WTC11 (cell line): ENCODE measurements around the gene CDH13. TPM values are rescaled to one million over a fixed set of nuclear protein-coding genes. Genes with fewer than 3 reads are reported as not detected.

Source experiments
- ATAC-seq: fragments of 200-7000 bp; cut with Tn5 transposase; 2 replicates; pipeline ENCODE4 v1.10.0; 2021; ENCODE audit warnings: mild to moderate bottlenecking, moderate library complexity
- CTCF ChIA-PET: fragments of 300-600 bp; sonication (Branson Sonifier 250); formaldehyde crosslinking; loops from one replicate; lab custom pipeline; 2021; ENCODE audit warnings: antibody characterized with exemption; lab: Charles Lee
- POLR2A ChIA-PET: fragments of 350-600 bp; sonication (Branson Sonifier 250); formaldehyde crosslinking; loops from one replicate; lab custom pipeline; 2021; ENCODE audit warnings: antibody characterized with exemption; lab: Charles Lee
- DNase-seq: peaks from one replicate; pipeline ENCODE4 v3.0.0; 2021; ENCODE audit warnings: low spot score
- H3K27ac Mint-ChIP-seq: 2 replicates; pipeline ENCODE4 v1.8.0; 2021; ENCODE audit warnings: mixed read lengths
- H3K27me3 Mint-ChIP-seq: 2 replicates; pipeline ENCODE4 v1.8.0; 2021; ENCODE audit warnings: low read depth, mild to moderate bottlenecking, moderate library complexity, mixed read lengths
- H3K36me3 Mint-ChIP-seq: 2 replicates; pipeline ENCODE4 v1.8.0; 2021; ENCODE audit warnings: mixed read lengths
- H3K4me1 Mint-ChIP-seq: 2 replicates; pipeline ENCODE4 v1.8.0; 2022; ENCODE audit warnings: mixed read lengths
- H3K4me3 Mint-ChIP-seq: 2 replicates; pipeline ENCODE4 v1.8.0; 2021; ENCODE audit warnings: mild to moderate bottlenecking, moderate library complexity, mixed read lengths
- H3K9me3 Mint-ChIP-seq: 2 replicates; pipeline ENCODE4 v1.8.0; 2021; ENCODE audit warnings: mixed read lengths
- CREM ChIP-seq: sonication (generic); formaldehyde crosslinking; IDR thresholded peaks from 2 replicates; pipeline ENCODE4 v1.8.1; 2022; ENCODE audit warnings: mild to moderate bottlenecking, missing genetic modification reagents, moderate library complexity
- E2F1 ChIP-seq: sonication (generic); formaldehyde crosslinking; IDR thresholded peaks from 2 replicates; pipeline ENCODE4 v1.8.0; 2022; ENCODE audit warnings: mild to moderate bottlenecking, missing genetic modification reagents
- EMX1 ChIP-seq: fragments of 250-450 bp; sonication (Bioruptor Pico); IDR thresholded peaks from 2 replicates; pipeline ENCODE4 v1.8.0; 2021; ENCODE audit warnings: mild to moderate bottlenecking
- ESRRA ChIP-seq: sonication (generic); formaldehyde crosslinking; IDR thresholded peaks from 2 replicates; pipeline ENCODE4 v1.8.1; 2022; ENCODE audit warnings: mild to moderate bottlenecking, missing genetic modification reagents, borderline replicate concordance
- HMGA2 ChIP-seq: fragments of 250-450 bp; sonication (Bioruptor Pico); IDR thresholded peaks from 2 replicates; pipeline ENCODE4 v1.4.0; 2021; ENCODE audit warnings: mild to moderate bottlenecking, moderate library complexity
- IRF2 ChIP-seq: sonication (generic); formaldehyde crosslinking; IDR thresholded peaks from 2 replicates; pipeline ENCODE4 v1.8.0; 2022; ENCODE audit warnings: low read depth, missing genetic modification reagents, borderline replicate concordance
- NFE2L1 ChIP-seq: sonication (generic); formaldehyde crosslinking; IDR thresholded peaks from 2 replicates; pipeline ENCODE4 v1.8.1; 2023; ENCODE audit warnings: missing genetic modification reagents
- OVOL2 ChIP-seq: fragments of 250-450 bp; sonication (Bioruptor Pico); IDR thresholded peaks from 2 replicates; pipeline ENCODE4 v1.9.0; 2021; ENCODE audit warnings: mild to moderate bottlenecking, borderline replicate concordance
- RORB ChIP-seq: fragments of 250-450 bp; sonication (Bioruptor Pico); IDR thresholded peaks from 2 replicates; pipeline ENCODE4 v1.9.0; 2021; ENCODE audit warnings: mild to moderate bottlenecking
- TEAD4 ChIP-seq: sonication (generic); formaldehyde crosslinking; IDR thresholded peaks from 2 replicates; pipeline ENCODE4 v1.8.0; 2022; ENCODE audit warnings: mild to moderate bottlenecking, missing genetic modification reagents
- ZNF138 ChIP-seq: sonication (generic); formaldehyde crosslinking; conservative IDR thresholded peaks from 2 replicates; pipeline ENCODE4 v1.8.1; 2022; ENCODE audit warnings: mild to moderate bottlenecking, moderate library complexity, missing genetic modification reagents
- ZNF281 ChIP-seq: sonication (generic); formaldehyde crosslinking; IDR thresholded peaks from 2 replicates; pipeline ENCODE4 v1.8.0; 2023; ENCODE audit warnings: mild to moderate bottlenecking, missing genetic modification reagents
- ZNF423 ChIP-seq: fragments of 250-450 bp; sonication (Bioruptor Pico); IDR thresholded peaks from 2 replicates; pipeline ENCODE4 v2.1.2; 2022; ENCODE audit warnings: mild to moderate bottlenecking, moderate library complexity
- total RNA-seq: library from RNA; stranded (reverse); gene quantifications from 3 replicates; pipeline ENCODE4 v1.2.3, GENCODE V29; 2021
- TF ChIP-seq, protein P1 (sequence below): sonication (generic); formaldehyde crosslinking; IDR thresholded peaks from 2 replicates; pipeline ENCODE4 v1.8.1; 2023; ENCODE audit warnings: mild to moderate bottlenecking, moderate library complexity, missing genetic modification reagents
- TF ChIP-seq, protein P2 (sequence below): fragments of 200-600 bp; IDR thresholded peaks from 2 replicates; pipeline ENCODE4 v1.8.0; 2022; ENCODE audit warnings: antibody characterized with exemption
- TF ChIP-seq, protein P3 (sequence below): sonication (generic); formaldehyde crosslinking; IDR thresholded peaks from 2 replicates; pipeline ENCODE4 v1.8.1; 2022; ENCODE audit warnings: low read depth, mild to moderate bottlenecking, moderate library complexity, missing genetic modification reagents, borderline replicate concordance
- TF ChIP-seq, protein P4 (sequence below): sonication (generic); formaldehyde crosslinking; IDR thresholded peaks from 2 replicates; pipeline ENCODE4 v1.8.0; 2022; ENCODE audit warnings: mild to moderate bottlenecking, missing genetic modification reagents
- TF ChIP-seq, protein P5 (sequence below): sonication (generic); formaldehyde crosslinking; IDR thresholded peaks from 2 replicates; pipeline ENCODE4 v1.8.0; 2023; ENCODE audit warnings: missing genetic modification reagents, mild to moderate bottlenecking, borderline replicate concordance
- TF ChIP-seq, protein P6 (sequence below): sonication (generic); formaldehyde crosslinking; IDR thresholded peaks from 2 replicates; pipeline ENCODE4 v1.8.0; 2023; ENCODE audit warnings: missing genetic modification reagents

The CDH13 gene
- total RNA-seq, 1 experiment from 2014 or later, result 0.81 TPM

DNA sequence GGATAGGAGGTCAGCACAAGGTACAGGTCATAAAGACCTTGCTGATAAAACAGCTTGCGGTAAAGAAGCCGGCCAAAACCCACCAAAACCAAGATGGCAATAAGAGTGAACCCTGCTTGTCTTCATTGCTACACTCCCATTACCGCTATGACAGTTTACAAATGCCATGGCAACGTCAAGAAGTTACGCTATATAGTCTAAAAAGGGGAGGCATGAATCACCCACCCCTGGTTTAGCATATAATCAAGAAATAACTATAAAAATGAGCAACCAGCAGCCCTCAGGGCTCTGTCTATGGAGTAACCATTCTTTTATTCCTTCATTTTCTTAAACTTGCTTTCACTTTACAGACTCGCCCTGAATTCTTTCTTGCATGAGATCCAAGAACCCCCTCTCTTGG is 1180.0 kb downstream of the CDH13 start:
- TF ChIP-seq OVOL2 (CRISPR knock-in tag), result no peak
- TF ChIP-seq, protein P1, sequence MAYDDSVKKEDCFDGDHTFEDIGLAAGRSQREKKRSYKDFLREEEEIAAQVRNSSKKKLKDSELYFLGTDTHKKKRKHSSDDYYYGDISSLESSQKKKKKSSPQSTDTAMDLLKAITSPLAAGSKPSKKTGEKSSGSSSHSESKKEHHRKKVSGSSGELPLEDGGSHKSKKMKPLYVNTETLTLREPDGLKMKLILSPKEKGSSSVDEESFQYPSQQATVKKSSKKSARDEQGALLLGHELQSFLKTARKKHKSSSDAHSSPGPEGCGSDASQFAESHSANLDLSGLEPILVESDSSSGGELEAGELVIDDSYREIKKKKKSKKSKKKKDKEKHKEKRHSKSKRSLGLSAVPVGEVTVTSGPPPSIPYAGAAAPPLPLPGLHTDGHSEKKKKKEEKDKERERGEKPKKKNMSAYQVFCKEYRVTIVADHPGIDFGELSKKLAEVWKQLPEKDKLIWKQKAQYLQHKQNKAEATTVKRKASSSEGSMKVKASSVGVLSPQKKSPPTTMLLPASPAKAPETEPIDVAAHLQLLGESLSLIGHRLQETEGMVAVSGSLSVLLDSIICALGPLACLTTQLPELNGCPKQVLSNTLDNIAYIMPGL, result no peak
- TF ChIP-seq, protein P2, sequence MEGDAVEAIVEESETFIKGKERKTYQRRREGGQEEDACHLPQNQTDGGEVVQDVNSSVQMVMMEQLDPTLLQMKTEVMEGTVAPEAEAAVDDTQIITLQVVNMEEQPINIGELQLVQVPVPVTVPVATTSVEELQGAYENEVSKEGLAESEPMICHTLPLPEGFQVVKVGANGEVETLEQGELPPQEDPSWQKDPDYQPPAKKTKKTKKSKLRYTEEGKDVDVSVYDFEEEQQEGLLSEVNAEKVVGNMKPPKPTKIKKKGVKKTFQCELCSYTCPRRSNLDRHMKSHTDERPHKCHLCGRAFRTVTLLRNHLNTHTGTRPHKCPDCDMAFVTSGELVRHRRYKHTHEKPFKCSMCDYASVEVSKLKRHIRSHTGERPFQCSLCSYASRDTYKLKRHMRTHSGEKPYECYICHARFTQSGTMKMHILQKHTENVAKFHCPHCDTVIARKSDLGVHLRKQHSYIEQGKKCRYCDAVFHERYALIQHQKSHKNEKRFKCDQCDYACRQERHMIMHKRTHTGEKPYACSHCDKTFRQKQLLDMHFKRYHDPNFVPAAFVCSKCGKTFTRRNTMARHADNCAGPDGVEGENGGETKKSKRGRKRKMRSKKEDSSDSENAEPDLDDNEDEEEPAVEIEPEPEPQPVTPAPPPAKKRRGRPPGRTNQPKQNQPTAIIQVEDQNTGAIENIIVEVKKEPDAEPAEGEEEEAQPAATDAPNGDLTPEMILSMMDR, result no peak
- no peak for TF ChIP-seq RORB (CRISPR knock-in tag)
- TF ChIP-seq ZNF138 (CRISPR knock-in tag), result no peak
- TF ChIP-seq HMGA2 (CRISPR knock-in tag), result no peak
- no peak for TF ChIP-seq CREM (CRISPR knock-in tag)
- no peak for TF ChIP-seq E2F1
- no peak for TF ChIP-seq ESRRA (CRISPR knock-in tag)
- TF ChIP-seq, protein P3, sequence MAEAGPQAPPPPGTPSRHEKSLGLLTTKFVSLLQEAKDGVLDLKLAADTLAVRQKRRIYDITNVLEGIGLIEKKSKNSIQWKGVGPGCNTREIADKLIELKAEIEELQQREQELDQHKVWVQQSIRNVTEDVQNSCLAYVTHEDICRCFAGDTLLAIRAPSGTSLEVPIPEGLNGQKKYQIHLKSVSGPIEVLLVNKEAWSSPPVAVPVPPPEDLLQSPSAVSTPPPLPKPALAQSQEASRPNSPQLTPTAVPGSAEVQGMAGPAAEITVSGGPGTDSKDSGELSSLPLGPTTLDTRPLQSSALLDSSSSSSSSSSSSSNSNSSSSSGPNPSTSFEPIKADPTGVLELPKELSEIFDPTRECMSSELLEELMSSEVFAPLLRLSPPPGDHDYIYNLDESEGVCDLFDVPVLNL (CRISPR knock-in tag), result no peak
- TF ChIP-seq, protein P4, sequence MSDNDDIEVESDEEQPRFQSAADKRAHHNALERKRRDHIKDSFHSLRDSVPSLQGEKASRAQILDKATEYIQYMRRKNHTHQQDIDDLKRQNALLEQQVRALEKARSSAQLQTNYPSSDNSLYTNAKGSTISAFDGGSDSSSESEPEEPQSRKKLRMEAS, result no peak
- no peak for TF ChIP-seq EMX1 (CRISPR knock-in tag)
- TF ChIP-seq ZNF423 (CRISPR knock-in tag), result no peak
- no peak for TF ChIP-seq IRF2 (CRISPR knock-in tag)
- TF ChIP-seq, protein P5, sequence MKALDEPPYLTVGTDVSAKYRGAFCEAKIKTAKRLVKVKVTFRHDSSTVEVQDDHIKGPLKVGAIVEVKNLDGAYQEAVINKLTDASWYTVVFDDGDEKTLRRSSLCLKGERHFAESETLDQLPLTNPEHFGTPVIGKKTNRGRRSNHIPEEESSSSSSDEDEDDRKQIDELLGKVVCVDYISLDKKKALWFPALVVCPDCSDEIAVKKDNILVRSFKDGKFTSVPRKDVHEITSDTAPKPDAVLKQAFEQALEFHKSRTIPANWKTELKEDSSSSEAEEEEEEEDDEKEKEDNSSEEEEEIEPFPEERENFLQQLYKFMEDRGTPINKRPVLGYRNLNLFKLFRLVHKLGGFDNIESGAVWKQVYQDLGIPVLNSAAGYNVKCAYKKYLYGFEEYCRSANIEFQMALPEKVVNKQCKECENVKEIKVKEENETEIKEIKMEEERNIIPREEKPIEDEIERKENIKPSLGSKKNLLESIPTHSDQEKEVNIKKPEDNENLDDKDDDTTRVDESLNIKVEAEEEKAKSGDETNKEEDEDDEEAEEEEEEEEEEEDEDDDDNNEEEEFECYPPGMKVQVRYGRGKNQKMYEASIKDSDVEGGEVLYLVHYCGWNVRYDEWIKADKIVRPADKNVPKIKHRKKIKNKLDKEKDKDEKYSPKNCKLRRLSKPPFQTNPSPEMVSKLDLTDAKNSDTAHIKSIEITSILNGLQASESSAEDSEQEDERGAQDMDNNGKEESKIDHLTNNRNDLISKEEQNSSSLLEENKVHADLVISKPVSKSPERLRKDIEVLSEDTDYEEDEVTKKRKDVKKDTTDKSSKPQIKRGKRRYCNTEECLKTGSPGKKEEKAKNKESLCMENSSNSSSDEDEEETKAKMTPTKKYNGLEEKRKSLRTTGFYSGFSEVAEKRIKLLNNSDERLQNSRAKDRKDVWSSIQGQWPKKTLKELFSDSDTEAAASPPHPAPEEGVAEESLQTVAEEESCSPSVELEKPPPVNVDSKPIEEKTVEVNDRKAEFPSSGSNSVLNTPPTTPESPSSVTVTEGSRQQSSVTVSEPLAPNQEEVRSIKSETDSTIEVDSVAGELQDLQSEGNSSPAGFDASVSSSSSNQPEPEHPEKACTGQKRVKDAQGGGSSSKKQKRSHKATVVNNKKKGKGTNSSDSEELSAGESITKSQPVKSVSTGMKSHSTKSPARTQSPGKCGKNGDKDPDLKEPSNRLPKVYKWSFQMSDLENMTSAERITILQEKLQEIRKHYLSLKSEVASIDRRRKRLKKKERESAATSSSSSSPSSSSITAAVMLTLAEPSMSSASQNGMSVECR, result no peak
- TF ChIP-seq NFE2L1 (CRISPR knock-in tag), result no peak
- no peak for TF ChIP-seq ZNF281 (CRISPR knock-in tag)
- TF ChIP-seq, protein P6, sequence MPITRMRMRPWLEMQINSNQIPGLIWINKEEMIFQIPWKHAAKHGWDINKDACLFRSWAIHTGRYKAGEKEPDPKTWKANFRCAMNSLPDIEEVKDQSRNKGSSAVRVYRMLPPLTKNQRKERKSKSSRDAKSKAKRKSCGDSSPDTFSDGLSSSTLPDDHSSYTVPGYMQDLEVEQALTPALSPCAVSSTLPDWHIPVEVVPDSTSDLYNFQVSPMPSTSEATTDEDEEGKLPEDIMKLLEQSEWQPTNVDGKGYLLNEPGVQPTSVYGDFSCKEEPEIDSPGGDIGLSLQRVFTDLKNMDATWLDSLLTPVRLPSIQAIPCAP (CRISPR knock-in tag), result no peak
- TF ChIP-seq TEAD4 (CRISPR knock-in tag), result no peak
- H3K27me3 Mint-ChIP-seq, result 0 out of 2 replicates have a peak, but pooled peaks cover 2% of the 10 kb centered on the region
- ATAC-seq, result no peak
- ChIA-PET POLR2A (interaction anchor here (0.7 kb wide), 1 partner anchor 13 kb away, joined by 3 read pairs; no protein-coding TSS in a partner anchor), CTCF (no interaction called here)
- H3K9me3 Mint-ChIP-seq, result no peaks in the 10 kb centered on the region
- no peak overlapping the region for H3K4me3 Mint-ChIP-seq
- DNase-seq, result no peak
- H3K27ac Mint-ChIP-seq, result no peak overlapping the region
- H3K4me1 Mint-ChIP-seq, result peaks cover 36% of the 10 kb centered on the region
- peaks cover 29% of the 10 kb centered on the region for H3K36me3 Mint-ChIP-seq
